Nephron (organoid): ENCODE data around the gene RAI14.
A peak's percentile ranks its signal among the peaks of the same experiment; 100 is the strongest.

Experiments
- H3K27ac Mint-ChIP-seq, 3 experiments: 2 replicates each; pipeline ENCODE4 v1.8.0; 2020; ENCODE audit warnings: mixed read lengths in 3 of 3, mild to moderate bottlenecking in 2 of 3, moderate library complexity in 1 of 3
- H3K27me3 Mint-ChIP-seq: 2 replicates; pipeline ENCODE4 v1.8.0; 2021; ENCODE audit warnings: low read depth, mild to moderate bottlenecking, moderate library complexity, mixed read lengths
- H3K36me3 Mint-ChIP-seq: 2 replicates; pipeline ENCODE4 v1.8.0; 2020; ENCODE audit warnings: low read depth, mixed read lengths
- H3K4me1 Mint-ChIP-seq: 2 replicates; pipeline ENCODE4 v1.8.0; 2020; ENCODE audit warnings: mixed read lengths
- H3K4me3 Mint-ChIP-seq, 3 experiments: 2 replicates each; pipeline ENCODE4 v1.8.0; 2020; ENCODE audit warnings: mild to moderate bottlenecking in 3 of 3, mixed read lengths in 3 of 3, moderate library complexity in 2 of 3
- H3K9me3 Mint-ChIP-seq: 2 replicates; pipeline ENCODE4 v1.8.0; 2020; ENCODE audit warnings: mixed read lengths
- CTCF ChIP-seq, 3 experiments: fragments of 200-600 bp; sonication (generic); IDR thresholded peaks; one replicate each; pipeline ENCODE4 v1.5.0; 2021; ENCODE audit warnings: antibody characterized with exemption in 3 of 3; ENCODE audit not compliant: unreplicated experiment in 3 of 3

Gene RAI14

GRCh38 chr5:34622098-34622400 lies 34.1 kb upstream of the RAI14 start:
- Mint-ChIP-seq H3K4me1 (peaks cover 37% of the 10 kb centered on the region), H3K9me3 (no peaks in the 10 kb centered on the region), H3K4me3 (no peak overlapping the region), H3K36me3 (no peaks in the 10 kb centered on the region), H3K27ac (peak overlapping the region in 2 of 3 experiments; percentile 80 to 91), H3K27me3 (peaks cover 5% of the 10 kb centered on the region)
- no peak for TF ChIP-seq CTCF (IDR thresholded peaks at IDR 0.05; ENCODE audit: unreplicated experiment in 3 of 3)

- H3K4me3 Mint-ChIP-seq, result no peak overlapping the region
- H3K27me3 Mint-ChIP-seq, result no peaks in the 10 kb centered on the region
- no peaks in the 10 kb centered on the region for H3K36me3 Mint-ChIP-seq
- no peak for TF ChIP-seq CTCF (IDR thresholded peaks at IDR 0.05; ENCODE audit: unreplicated experiment in 3 of 3)
- no peaks in the 10 kb centered on the region for H3K9me3 Mint-ChIP-seq
- H3K27ac Mint-ChIP-seq, result no peak overlapping the region
- H3K4me1 Mint-ChIP-seq, result peaks cover 31% of the 10 kb centered on the region
Observed at GRCh38 chr5:34624691-34625090, 31.4 kb upstream of the RAI14 start.

GRCh38 chr5:34625246-34625645 lies 30.9 kb upstream of the RAI14 start:
- Mint-ChIP-seq H3K36me3 (no peaks in the 10 kb centered on the region), H3K4me1 (peaks cover 25% of the 10 kb centered on the region), H3K4me3 (no peak overlapping the region), H3K9me3 (no peaks in the 10 kb centered on the region), H3K27me3 (no peaks in the 10 kb centered on the region), H3K27ac (no peak overlapping the region)
- TF ChIP-seq CTCF (IDR thresholded peaks at IDR 0.05; ENCODE audit: unreplicated experiment in 3 of 3), result no peak

- H3K27ac Mint-ChIP-seq, result no peak overlapping the region
- TF ChIP-seq CTCF (IDR thresholded peaks at IDR 0.05; ENCODE audit: unreplicated experiment in 3 of 3), result no peak
- H3K36me3 Mint-ChIP-seq, result no peaks in the 10 kb centered on the region
- no peak overlapping the region for H3K4me3 Mint-ChIP-seq
- peaks cover 23% of the 10 kb centered on the region for H3K4me1 Mint-ChIP-seq
- peaks cover 5% of the 10 kb centered on the region for H3K9me3 Mint-ChIP-seq
- H3K27me3 Mint-ChIP-seq, result no peaks in the 10 kb centered on the region
Observed at GRCh38 chr5:34626036-34626435, 30.1 kb upstream of the RAI14 start.

- Mint-ChIP-seq H3K4me1 (peaks cover 19% of the 10 kb centered on the region), H3K36me3 (no peaks in the 10 kb centered on the region), H3K4me3 (no peak overlapping the region), H3K9me3 (peaks cover 7% of the 10 kb centered on the region), H3K27me3 (no peaks in the 10 kb centered on the region), H3K27ac (no peak overlapping the region)
- TF ChIP-seq CTCF (IDR thresholded peaks at IDR 0.05; ENCODE audit: unreplicated experiment in 3 of 3), result no peak
Observed at GRCh38 chr5:34626751-34627150, 29.4 kb upstream of the RAI14 start.

GRCh38 chr5:34627794-34628193 lies 28.3 kb upstream of the RAI14 start:
- Mint-ChIP-seq H3K27me3 (no peaks in the 10 kb centered on the region), H3K4me3 (no peak overlapping the region), H3K4me1 (peaks cover 10% of the 10 kb centered on the region), H3K36me3 (no peaks in the 10 kb centered on the region), H3K9me3 (peaks cover 7% of the 10 kb centered on the region), H3K27ac (peak overlapping the region in 2 of 3 experiments; percentile 6 to 70)
- TF ChIP-seq CTCF (IDR thresholded peaks at IDR 0.05; ENCODE audit: unreplicated experiment in 3 of 3), result no peak
